Stimulated activated CD8-positive, alpha-beta memory T cell treated with anti-CD3 and anti-CD28 coated beads, Interleukin-4, amount 100 ng/mL, for 24 hours (primary cell): Measurements from ENCODE around the gene PRDM11.

Source experiments
- DNase-seq: peaks from one replicate; pipeline ENCODE4 v3.0.0-alpha.2; 2020; ENCODE audit warnings: low read depth

Gene PRDM11

GRCh38 chr11:45265969-45266675 lies 119.7 kb downstream of the PRDM11 start:
- DNase-seq = no peak

- DNase-seq = no peak
Observed at GRCh38 chr11:45266676-45267020, 120.2 kb downstream of the PRDM11 start.

- DNase-seq = no peak
Observed at GRCh38 chr11:45267052-45267451, 120.6 kb downstream of the PRDM11 start.

GRCh38 chr11:45267652-45268299 lies 121.3 kb downstream of the PRDM11 start:
- no peak for DNase-seq

GRCh38 chr11:45269678-45270077 lies 123.2 kb downstream of the PRDM11 start:
- no peak for DNase-seq

GRCh38 chr11:45270946-45271716 lies 124.7 kb downstream of the PRDM11 start:
- no peak for DNase-seq

GRCh38 chr11:45272701-45273100 lies 126.3 kb downstream of the PRDM11 start:
- DNase-seq = no peak

- no peak for DNase-seq
Observed at GRCh38 chr11:45273509-45273908, 127.1 kb downstream of the PRDM11 start.

GRCh38 chr11:45274206-45274605 lies 127.8 kb downstream of the PRDM11 start:
- no peak for DNase-seq

GRCh38 chr11:45275828-45276227 lies 129.4 kb downstream of the PRDM11 start:
- DNase-seq = no peak

GRCh38 chr11:45278714-45279113 lies 132.3 kb downstream of the PRDM11 start:
- DNase-seq = no peak

GRCh38 chr11:45279645-45280044 lies 133.2 kb downstream of the PRDM11 start:
- no peak for DNase-seq

- DNase-seq = no peak
Observed at GRCh38 chr11:45280449-45280848, 134.0 kb downstream of the PRDM11 start.

- no peak for DNase-seq
Observed at GRCh38 chr11:45282081-45282480, 135.6 kb downstream of the PRDM11 start.
